GM21423 (cell line): ENCODE results near the gene SLC2A9.

Experiments
- ATAC-seq: cut with Tn5 transposase; IDR thresholded peaks from one replicate; pipeline ENCODE4 v1.9.1; 2021; ENCODE audit warnings: mild to moderate bottlenecking, moderate library complexity; ENCODE audit not compliant: unreplicated experiment

SLC2A9 gene

DNA sequence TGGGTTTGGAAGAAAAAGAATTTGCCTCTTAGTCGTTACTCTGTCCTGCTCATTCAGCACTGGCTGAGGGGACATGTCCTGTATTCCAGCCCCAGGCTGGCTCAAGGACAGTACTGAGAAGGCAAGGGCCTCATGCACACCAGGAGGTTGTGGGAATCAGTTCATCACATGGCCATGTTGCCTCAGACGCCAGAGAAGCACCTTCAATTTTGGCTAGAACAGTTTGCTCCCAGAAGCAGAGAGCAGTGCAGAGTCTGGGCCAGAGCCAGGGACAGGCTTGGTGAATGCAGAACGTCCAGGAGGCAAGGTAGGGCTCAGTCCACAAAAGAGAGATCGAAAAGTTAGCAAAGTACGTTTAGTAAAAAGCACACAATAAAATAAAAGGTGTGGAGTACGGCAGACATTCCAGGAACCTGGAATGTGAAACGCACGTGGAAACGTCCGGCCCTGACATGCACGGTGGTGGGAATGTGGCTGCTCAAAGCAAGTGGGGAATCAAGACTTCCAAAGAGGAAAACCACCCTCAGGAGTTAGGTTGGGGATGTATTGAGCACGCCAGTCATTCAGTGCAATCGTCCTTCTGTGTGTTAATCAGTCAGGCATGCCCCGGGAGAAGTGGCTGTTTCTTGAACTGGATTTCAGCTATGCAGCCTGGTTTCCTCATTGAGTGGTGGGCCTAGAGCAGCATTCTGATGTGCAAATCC is 1.2 kb upstream of the SLC2A9 start:
- ATAC-seq = no peak

DNA sequence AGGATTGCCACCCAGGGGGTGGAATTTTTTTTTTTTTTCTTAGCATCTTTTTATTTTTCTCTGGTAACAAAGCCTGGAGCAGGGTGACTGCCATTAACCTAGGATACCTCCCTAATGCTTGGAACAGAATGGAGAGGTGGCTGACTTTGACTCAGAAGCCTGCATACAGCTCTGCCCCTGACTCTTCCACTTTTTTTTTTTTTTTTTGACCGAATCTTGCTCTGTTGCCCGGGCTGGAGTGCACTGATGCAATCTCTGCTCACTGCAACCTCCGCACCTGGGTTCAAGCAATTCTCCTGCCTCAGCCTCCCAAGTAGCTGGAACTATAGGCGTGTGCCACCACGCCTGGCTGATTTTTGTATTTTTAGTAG is 341 bp upstream of the SLC2A9 start:
- no peak for ATAC-seq

DNA sequence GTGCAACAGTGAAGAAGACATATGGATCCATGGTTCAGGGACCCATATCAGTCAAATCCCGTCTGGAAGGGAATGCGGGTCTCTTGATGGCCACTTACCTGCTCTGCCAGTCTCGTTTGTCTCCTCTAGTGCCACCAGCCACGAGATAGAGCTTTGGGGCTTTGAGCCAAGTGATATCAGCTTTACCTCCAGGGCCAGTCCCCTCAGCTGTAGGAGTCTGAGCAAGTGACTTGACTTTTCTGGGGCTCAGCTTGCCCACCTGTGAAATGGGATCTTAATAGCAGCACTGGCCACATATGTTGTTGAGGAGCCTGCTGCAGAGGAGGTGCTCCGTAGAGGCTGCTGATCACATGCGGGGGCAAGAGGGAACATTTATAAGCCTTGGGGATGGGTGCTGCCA is 1.2 kb downstream of the SLC2A9 start:
- ATAC-seq = no peak

DNA sequence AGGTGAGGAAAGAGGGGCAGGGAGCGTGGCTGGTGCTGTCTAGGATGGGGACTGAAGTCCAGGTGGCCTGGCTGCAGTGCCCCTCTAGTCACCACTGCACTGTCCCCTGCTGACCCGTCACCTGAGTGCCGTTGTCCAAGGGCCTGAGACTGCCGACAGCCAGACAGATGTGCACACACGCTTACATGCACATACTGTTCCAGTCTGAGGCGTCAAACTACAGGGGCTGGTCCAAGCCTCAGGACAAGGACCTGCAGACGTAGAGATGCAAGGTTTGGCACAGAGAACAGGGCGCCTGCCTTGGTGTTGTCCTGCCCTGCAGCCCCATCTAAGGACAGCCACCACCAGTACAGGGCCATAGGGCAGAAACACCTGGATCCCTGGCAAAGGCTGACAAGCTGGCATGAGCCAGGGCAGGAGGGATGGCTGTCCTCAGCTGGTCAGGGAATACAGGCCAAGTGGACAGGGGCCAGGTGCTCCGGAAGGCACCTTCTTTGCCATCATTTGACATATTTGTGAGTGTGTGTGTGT is 1.7 kb downstream of the SLC2A9 start:
- ATAC-seq = no peak

DNA sequence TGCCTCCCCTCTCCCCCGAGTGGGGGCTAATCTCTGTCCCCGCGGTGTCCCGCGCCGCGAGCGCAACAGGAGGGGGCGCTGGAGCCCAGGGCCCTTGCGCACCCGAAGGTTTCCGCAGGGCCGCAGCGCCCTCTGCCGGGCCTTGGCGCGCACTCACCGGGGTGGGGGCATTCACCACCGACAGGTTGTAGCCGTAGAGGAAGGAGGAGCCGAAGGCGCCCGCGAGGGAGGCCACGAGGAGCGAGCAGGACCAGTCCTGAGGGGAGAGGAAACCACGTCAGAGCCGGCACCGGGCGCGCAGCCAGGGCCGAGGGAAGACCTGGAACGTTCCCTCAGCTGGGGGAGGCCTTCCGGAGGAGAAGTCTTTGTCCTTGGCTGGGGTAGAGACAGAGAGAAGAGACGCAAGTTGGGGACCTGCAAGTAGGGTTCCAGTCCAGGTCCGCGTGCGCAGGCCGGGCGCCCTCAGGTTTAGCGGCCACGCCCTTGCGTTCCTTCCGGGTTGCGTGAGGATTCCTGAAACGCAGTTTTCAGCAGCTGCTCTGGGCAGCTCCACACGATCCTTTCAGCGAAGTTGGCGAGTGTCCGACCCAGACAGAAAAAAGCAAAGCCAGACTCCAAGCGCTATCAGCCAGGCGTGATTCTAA is 2.4 kb downstream of the SLC2A9 start:
- ATAC-seq = peak; percentile 97

DNA sequence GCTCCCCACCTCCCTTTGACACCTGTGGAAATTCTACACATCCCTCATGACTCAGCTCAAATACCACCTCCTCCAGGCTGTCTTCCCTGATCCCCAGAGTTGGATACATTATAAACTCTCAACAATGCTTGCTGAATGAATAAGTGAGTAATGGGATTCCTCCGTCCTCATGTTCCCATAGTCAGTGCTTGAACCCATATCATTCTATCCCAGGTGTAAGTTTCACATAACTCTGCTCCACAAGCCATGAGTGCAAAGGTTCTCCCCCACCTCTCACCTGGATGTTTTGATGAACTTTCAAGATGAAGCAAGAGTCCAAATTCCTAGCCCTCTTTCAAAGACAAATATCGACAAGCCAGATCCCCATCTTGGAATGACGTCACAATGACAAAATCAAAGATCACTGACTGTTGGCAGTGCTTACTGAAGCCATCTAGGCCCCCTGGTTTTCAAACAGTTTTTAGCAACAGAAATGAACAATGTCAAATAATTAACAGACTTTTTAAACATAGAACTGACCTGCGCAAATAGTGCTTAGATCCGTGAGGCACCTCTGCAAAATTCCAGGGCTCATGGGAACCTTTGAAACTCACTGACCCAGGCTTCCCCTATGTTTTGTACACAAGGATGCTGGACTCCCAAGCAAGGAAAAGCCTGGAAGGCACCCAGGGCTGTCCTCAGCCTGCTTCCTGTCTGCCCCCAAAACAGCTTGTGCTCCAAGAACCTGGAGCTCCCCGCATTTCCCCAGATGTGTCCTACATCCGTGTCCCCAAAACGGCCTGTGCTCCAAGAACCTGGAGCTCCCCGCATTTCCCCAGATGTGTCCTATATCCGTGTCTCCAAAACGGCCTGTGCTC is 4.0 kb downstream of the SLC2A9 start:
- ATAC-seq = no peak

DNA sequence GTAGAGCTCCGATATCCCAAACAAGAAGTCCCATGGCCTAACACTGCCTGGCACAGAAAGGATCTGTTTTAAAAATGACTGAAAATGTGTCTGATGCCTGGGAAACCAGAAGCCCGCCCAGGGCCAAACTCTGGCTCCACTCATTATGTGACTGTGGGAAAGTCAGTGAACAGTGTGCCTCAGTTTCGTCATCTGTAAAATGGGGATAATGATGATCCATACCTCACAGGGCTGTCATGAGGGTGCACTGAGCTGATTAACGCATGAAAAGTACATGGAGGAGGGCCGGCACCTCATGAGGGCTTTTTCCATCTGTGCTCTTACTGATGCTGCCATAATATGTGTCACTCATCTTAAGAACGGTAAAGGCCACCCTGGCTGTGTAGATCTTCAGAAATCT is 5.1 kb downstream of the SLC2A9 start:
- ATAC-seq = no peak

DNA sequence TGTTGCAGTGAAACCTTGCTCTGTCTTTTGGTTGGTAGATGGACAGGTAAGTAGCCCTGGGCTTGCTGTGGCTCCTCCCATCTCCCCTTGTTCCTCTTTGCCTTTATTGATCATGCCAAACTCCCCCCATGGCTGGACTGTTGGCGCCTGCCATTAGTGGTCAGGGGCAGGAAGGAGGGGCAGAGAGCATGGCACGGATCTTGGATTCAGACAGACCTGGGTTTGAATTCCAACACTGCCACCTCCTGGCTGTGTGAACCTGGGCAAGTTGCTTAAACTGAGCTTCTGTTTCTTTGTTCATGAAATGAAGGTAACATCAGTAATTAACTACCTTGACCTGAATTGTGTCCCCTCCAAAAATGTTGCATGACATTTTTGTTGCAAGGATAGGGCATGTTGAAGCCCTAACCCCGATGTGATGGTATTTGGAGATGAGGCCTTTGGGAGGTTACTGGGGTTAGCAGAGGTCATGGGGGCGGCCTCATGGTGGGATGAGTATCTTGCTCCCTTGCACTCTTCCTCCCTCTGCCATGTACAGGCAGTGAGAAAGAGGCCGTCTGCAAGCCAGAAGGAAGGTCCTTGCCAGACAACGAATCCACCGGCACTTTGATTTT is 6.0 kb downstream of the SLC2A9 start:
- peak; percentile 19 for ATAC-seq

DNA sequence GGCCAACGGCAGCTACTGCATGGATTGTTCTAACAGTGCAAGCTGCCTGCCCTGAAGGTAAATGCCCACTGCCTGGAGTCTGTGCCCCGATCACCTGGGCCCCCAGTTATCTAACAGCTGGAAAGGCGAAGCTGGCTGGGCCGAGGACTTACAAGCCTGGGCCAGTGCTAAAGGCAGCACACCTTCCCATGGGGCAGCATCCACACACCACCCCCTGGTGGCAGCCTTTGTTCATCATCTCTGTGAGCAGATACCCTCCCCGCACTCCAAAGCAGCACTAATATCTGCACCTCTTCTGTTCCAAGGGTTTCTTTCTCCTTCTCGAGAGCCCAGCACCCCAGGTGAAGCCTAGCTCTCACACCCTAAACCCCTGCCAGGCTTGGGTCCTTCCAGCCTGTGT is 7.6 kb downstream of the SLC2A9 start:
- peak; percentile 33 for ATAC-seq

DNA sequence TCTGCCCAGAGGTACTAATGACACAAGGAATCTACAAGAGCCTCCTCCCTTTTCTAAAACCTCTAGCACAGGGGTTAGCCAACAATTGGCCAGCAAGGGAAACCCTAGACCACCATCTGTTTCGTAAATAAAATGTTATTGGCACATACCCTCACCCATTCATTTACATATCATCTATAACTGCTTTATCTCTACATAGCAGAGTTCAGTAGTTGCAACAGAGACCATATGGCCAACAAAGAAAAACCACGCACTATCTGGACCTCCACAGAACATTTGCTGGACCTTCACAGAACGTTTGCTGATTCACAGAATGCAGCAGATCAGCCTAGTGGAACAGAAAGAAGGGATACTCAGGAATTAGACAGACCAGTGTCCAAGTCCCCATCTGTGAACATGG is 9.4 kb downstream of the SLC2A9 start:
- ATAC-seq = no peak

DNA sequence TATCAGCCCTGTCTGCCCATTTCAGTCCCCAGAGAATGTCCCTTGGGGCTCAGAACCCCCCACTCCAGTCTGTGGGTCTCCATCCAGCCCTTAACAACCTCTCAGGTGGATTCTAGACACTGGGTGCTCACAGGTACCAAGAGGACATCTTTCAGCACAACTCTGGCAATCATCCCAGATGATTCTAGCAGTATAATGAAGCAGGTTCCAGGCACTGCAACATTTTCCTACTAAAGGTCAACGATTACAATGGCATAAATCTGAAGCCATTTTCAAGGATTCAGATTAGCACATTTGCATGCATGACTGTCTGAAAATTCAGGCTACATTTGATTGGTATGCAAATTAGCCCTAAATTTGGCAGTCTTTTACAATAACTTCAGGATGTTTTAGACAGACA is 10.0 kb downstream of the SLC2A9 start:
- no peak for ATAC-seq

DNA sequence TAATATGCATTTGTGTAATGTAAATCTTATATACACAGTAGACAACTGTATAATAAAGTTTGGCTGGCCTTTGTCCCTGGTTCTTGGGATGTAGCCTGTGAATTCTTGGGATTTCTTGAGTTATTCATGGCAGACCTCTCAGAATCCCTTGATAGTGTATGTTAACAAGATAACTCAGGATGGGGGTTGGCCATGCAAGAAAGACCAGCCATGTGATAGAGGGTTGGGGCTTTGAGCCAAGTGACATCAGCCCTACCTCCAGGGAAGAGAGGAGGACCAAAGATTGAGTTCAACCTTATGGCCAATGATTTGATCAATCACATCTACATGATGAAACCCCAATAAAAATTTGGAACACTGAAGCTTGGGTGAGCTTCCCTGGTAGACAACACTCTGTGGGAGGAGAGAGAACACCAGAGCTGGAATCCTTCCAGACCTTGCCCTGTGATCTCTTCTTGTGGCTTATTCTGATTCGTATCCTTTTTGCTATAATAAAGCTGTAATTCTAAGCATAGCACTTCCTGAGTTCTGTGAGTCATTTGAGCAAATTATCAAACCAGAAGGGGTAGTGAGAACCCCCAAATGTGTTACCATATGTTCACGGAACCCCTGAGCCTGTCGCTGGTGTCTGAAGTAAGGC is 11.3 kb downstream of the SLC2A9 start:
- ATAC-seq = no peak

DNA sequence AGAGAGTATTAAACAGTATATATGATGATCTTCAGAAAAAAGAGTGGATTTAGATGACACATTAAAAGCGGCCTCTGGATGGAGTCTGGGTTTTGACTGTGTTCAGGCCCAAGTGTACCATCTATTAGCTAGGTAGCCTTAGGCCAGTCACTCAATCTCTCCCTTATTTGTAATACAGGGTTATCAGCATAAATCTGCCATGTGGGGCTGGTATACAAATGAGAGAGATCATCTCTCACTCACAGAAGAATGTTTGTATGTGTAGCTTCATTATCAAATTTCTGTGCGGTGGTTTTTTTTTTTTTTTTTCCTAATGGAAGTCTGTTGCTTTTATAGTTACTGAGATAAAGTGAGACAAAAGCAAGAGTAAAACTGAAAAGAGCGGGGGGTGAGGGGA is 12.7 kb downstream of the SLC2A9 start:
- ATAC-seq = no peak

DNA sequence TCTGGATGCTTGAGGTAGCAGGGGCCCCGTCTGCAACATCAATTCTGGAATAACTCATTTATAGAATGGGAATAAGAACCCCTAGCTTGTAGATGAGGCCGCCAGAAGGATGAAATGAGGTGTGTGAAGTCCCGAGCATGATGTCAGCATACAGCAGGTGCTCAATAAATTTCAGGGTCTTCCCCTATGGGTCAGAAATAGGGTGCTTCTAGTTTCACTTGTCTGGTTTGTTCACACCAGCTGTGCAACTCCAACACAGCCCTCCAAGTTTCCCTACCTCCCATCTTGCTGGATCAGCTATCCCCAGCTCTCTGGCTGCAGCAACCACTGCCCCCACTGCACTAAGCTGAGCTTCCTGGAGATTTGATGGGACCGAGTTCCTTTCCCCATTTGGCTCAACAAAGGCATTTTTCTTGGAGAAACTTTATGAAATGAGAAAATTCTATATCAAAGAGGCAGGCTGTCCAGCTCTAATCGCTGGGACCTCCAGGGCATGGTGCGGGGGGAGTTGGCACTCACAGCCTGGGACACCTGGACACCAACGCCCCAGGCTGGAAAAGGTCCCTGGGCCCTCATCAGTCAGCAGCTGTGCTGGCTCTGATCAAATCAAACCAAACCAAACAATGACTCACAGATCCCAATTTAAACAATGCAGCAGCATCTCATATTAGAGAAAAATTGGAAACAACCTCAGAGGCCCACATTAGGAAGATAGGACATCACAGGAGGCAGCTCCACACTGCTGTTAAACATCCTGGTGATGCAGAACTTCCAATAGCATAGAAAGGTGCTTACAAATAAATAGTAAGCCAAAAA is 13.3 kb downstream of the SLC2A9 start:
- ATAC-seq = peak; percentile 33

DNA sequence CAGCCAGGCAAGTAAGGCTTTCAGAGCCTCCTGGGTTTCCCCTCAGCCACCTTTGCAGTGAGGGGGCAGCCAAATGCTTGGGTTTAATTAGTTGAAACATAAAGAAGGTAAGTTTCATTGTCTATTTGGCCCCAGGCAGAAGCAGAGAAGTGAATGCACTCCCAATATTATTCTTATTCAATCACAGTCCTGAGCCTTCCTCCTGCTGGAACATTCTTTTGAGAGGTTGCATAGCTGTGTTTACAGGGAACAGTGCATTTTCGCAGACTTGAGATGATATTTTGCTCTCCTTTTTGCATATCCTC is 13.9 kb downstream of the SLC2A9 start:
- peak; percentile 30 for ATAC-seq

DNA sequence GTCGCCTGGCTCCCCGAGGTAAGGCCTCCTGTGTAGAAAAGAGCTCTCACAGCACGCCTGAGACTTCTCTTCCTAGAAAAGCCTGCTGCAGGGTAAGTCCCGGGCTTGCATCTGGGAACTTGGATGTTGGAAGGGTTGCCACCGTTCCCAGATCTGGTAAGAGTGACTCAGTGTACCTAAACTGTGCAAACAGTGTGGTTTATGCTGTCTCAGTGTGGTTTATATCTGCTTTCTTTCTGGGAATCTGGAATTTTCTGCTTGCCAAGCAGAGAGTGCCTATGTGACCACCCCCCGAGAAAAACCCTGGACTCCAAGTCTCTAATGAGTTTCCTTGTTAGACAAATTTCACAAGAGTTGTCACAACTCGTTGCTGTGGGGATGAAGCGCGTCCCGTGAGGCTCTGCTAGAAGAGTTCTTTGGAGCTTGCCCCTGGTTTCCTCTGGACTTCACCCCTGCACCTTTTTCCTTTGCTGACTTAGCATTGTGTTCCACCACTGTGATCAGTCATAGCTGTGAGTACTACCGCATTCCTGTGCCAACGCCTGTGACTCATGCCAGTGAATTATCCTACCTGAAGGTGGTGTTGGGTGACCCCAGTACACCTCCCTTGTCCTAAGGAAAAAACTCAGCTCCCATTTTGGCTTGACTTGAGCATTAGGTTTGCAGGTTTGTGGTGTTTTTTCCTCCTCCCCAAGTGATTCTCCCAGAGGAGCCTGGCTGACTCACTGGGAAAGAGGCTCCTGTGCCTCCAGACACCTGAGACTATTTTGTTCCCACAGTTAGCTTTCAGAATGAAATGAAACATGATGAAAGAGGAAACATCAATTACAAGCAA is 14.5 kb downstream of the SLC2A9 start:
- ATAC-seq = no peak

DNA sequence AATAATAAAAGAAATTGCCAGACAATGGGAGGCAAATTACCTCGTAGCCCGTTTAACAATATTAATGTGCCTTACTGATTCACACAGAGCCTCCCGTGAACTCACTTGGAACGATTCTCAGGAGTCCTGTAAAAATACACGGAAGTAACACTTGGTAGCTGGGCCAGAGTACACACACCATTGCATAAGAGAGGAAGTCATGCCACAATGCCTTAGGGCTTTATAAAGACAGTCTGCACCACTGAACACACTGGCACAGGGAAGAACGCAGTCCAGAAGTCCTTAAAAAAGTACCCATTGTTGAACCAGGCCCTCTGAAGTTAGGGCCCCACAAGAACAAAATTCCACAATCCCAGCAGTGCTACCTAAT is 15.1 kb downstream of the SLC2A9 start:
- peak; percentile 45 for ATAC-seq

DNA sequence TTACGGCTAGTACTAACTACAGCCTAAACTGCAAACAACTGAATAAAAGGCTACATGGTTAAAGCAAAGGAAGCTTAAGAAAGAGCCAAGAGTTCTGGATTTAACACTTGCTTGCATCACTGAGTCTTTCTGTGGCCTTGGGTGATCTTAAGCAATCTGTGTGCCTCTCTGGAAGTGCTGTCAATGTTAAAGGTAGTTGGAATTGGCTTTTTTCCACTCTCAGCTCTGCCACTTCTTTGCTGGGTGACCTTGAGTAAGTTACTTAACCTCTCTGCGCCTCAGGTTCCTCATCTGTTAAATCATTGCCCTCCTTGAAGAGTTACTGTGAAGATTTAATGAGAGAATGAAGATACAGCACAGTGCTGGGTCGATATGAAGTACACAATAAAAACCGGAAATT is 15.7 kb downstream of the SLC2A9 start:
- ATAC-seq = no peak

DNA sequence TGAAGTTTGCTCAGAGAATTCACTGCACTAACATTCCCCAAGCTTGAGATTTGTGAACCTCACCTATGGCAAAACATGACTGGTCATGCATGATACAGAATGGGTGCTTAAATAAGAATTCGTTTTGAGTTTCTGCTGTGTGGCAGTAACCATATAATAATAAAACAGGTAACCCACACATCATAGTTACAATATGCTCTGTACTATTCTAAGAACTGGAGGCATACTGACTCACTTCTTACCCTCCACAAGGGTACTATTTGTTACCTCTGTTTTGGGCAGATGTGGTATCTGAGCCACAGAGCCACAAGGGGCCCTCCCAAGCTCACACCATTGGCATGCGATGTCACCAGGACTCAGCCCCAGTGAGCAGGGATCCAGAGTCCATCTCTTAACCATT is 17.6 kb downstream of the SLC2A9 start:
- ATAC-seq = no peak
